Colon (tissue), 2 donors: ENCODE measurements around the gene KRT74.

Experiments used
- FAIRE-seq: peaks from 2 replicates; lab custom pipeline; 2012; peaks lifted over from hg19 to GRCh38; lab: Jason Lieb, UNC
- donor health status: control.
- donor health status: control.

KRT74 gene

DNA sequence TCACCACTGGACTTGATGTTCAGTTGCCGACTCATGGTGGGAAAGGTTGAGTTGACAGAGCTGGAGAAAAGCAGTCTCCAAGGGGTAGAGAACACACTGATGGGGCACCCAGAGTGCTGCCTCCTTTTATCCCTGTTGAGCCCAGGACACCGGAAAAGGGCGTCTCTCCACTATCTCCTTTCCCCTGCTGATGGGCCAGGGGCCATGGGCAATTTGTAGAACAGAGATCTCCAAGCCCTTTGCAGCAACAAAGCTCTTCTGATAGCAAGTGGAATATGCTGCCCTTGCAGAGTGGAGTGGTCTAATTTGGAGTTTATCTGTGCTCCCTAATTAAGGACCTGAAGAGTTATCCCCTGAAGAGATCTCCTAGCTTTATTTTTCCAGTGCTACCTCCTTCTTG is at the start of gene KRT74:
Gene KRT74 (minus strand): TSS at position 101 of the 400 bp plus-strand sequence. CDS start 66 bp downstream, at position 35.
- FAIRE-seq, result no peak

DNA sequence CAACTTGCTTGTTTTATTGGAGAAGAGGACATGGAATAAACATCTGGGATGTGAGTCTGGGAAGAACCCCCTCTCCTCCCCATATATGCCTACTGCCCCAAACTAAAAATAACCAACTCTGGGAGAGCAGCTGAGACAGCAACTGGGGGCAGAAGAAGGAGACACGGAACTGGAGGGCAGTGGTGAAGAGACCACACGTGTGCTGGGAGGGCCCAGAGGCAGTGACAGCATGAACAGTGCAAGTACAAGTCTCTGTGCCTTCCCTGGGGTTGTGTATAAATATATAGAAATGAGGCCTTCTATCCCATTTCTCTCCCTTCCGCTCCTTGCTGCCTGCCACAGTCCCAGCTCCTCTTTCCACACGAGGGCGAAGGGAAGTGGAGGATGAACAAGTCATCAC is 48.7 kb upstream of the KRT74 start:
- no peak for FAIRE-seq

DNA sequence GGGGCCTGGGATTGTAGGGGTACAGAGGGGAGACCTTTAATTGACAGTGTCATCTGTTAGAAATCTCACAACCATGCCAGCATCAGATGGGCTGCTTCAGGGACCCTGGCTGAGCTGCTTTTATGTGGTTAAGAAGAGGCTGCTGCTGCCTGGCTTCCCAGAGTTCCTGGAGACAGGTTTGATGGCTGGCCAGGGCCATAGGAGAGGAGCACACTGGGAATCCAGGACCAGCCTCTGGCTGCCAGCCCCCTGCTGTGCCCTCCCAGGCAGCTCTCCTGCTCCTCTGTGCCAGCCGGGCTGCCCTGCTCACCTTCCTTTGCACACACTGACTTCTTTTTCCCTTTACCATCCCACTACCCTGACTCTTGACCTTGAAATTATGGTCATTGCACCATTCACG is 45.2 kb upstream of the KRT74 start:
- no peak for FAIRE-seq

DNA sequence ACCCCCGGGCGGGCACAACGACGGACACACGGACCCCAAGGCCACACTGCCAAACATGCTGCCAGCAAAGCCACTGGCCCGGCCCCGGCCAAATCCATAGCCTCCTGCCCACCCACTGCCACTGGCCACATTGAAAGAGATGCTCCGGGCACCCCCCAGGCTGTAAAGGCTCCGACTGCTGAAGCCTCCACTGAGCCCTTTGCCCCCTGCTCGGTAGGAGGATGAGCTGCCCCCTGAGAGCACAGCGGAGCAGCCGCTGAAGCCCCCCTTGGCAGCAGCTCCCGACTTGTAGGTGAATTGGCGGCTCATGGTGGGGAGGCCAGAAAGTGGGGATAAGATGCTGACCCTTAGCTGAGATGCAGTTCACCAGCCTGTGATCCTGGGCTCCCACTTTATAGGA is 44.6 kb upstream of the KRT74 start, which contains the start of gene KRT73:
Gene KRT73 (minus strand): TSS at position 344 of the 400 bp plus-strand sequence. CDS start 35 bp downstream, at position 309.
- no peak for FAIRE-seq

DNA sequence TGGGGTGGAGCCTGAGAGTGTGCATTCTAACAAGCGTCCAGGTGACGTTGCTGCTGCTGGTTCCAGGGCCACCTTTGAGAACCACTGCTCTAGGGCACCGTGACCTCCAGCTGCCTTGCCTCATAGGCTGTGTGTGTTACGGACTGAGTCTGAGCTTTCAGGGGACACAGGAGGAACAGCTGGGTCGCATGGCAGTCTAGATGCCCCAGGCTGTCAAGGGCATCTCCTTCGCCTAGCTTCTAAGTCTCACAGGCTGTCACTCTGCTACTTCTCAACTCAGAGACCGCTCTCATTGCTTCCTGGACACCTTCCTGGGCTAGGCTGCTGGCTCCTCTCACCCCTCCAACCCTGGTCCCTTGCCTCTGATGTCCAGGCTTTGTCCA is 43.8 kb upstream of the KRT74 start:
- no peak for FAIRE-seq

DNA sequence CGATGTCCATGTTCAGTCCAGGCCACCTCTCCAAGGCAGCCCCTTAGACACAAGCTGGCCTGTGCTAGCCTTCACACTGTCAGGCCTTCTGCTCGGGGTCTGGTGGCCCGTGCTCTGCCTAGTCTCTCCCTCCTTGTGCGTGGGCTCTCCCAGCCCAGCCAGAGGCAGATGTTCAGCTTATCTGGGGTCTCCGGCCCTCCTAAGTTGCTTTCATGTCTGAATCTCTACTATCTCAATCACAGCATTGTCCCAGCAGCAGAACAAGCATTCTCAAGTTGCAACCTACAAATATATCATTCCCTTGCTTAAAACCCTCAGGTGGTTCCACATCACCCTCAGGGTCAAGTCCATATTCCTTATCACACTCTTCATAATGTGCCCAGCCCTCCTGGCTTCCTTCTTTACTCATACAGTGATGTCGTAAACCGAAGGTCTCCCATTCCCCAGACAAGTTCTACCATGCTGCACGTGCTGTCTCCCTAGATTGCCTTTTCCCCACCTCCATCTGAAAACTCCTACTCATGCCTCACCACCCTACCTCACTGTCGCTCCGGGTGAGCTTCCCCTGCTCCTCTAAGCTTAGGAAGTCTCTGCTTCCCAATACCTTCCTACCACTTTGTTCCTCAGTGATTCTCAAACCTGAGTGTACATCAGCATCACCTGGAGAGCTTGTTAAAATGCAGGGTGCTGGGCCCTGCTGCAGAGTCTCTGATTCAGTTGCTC is 43.2 kb upstream of the KRT74 start:
- FAIRE-seq, result no peak

DNA sequence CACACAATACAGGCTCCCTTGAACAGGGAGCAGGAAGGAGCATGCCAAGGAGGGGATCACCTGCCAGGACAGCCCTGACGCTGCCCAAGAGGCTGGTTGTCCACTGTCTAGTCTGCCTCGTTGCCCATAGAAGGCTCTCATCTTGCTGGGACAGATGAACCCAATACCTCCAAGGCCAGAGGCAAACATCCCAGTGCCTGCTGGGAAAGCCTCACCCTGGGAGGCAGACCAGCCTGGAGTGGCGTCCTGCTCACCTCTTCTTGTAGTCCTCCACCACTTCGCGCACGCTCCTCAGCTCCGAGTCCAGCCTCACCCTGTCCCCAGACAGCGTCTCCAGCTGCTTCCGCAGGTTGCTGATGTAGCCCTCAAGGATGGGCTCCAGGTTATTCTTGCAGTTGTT is 42.3 kb upstream of the KRT74 start:
- no peak for FAIRE-seq

DNA sequence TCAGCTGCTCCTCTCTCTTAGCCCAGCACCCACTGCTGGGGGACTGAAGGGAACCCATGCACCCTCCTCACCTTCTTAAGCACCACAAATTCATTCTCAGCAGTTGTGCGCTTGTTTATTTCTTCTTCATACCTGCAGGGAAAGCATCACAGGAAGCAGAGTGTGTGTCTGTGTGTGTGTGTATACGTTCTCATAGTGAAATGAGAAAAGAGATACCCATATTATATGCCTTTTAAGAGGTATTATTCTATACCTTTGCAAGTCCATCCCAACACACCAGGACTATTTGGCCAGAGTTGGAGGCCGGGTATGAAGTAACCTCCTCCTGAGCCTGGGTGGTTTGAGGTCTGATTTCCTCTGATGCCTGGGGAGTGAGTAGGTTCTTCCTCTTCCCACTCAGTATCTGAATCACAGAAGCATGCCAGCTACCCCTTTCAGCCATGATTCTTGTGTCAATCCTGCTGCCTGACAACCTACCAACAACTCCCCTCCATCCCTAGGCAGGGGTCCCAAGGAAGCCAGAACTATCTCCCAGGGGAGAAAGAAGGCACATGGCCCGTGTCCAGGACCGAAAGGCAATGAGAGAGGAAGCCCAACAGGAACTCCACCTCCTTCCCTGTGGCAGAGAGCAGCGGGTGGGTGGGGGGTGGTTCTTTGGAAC is 41.7 kb upstream of the KRT74 start:
- no peak for FAIRE-seq

DNA sequence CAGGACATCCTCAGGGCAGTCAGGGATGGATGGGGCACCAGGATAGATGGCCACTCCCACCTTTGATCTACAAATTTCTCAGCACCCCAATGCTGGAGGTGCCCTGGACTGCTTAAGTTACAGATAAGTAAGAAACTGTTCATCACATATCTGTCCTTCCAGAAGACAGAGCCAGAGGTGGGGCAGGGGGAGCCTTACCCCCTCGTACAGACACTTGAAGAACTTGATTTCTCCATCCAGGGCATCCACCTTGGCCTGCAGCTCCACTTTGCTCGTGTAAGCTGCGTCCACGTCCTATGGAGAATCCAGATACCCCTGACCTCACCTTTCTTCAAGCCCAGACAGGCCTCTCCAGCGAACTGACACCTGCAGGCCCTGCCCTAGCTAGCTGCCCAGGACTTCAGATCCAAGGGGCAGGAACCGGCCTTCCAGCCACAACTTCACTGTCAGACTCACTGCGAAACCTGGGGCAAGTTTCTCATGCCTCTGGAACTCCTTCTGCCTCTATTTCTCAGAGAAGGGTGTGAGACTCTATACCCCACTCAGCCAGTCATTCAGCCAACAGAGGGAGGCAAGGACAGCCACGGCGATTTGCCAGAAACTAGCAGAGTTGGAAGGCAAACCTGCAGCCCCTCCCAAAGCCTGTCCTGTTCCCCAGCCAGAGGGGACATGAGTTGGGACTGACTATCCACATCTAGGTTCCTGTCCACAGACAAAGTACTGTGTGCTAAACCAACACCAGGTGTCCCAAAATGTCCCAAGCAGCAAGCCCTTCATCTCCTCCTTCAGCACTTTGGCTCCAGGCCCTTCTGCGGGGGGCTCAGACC is 41.0 kb upstream of the KRT74 start:
- no peak for FAIRE-seq

DNA sequence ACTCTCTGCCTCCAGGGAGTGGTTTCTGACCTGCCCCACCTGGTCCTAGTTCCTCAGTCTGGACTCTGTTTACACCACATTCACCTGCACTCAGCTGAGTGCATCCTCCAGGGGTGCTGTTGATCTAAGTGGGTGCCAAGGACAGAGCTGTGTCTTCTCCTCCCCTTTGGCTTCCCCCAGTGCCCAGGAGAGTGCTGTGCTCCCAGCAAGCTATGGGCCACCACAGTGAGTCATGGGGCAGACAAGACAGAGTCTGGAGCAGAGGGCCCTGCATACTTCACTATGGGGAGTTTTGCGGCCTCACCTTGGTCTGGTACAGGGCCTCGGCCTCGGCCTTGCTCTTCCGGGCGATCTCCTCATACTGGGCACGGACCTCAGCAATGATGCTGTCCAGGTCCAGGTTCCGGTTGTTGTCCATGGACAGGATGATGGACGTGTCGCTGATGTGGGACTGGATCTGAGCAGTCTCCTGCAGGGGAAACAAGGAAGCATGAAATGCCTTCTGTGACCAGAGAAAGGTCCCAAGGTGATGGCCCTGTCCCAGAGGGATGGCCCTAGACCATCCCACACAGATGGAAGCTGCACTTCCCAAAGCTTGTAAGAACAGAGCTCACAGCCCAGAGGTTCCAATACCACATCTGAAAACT is 39.9 kb upstream of the KRT74 start:
- FAIRE-seq, result no peak

DNA sequence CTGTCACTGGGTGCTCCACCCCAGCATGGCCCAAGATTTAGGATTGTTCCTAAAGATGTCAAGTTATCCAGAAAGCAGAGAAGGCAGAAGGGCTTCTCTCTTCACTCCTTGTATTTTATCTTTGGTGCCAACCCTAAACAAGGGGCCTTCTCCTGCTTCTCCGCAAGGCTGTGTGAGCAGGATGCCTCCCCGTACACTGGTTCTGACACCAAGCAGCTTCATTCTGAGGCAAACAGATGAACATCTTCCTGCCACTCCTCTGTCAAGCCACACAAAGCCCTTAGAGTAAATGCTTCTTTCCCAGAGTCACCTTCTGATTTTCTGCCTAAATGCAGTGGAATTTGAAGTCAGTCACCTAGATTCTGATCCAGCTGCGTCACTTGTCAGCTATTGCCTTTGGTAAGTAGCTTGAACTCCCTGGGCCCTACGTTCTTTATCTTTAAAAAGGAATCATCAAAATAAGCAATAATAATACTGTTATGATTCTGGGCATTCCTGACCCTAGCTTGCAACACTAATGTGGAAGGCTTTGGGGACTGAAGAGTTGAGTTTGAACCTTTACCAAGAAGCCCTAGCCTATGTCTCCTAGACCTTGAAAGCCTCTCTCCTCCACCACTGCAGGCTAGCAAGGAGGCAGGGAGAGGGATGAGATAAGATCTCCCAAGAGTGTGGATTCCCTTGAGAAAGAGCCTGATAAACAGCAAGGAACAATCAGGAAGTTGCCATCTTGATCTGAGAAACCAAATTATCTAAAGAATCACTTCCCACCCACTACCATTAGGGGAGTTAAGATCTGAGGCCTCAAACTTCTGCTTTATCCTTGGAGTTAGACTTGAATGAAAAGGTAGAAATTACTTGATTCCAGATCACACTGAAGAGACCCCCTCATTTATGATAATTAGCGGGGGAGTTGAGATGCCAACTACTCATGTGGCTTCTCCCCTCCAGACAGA is 39.1 kb upstream of the KRT74 start:
- FAIRE-seq, result no peak

DNA sequence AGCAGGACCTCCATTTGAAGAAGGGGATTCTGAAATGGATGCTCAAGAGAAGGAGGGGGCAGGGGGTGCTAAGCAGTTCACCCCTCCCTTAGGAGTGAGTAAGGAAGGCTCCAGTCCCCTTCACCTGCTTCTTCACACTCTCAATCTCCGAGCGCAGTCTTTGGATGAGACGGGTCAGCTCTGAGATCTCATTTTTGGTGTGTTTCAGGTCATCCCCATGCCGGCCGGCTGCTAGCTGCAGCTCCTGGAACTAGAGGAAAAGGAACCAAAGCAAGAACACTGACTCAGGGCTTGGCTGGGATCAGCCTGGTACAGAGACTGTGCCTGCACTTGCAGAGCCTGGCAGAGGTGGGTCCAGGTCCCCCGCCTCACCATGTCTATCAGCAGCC is 37.4 kb upstream of the KRT74 start:
- FAIRE-seq, result no peak

DNA sequence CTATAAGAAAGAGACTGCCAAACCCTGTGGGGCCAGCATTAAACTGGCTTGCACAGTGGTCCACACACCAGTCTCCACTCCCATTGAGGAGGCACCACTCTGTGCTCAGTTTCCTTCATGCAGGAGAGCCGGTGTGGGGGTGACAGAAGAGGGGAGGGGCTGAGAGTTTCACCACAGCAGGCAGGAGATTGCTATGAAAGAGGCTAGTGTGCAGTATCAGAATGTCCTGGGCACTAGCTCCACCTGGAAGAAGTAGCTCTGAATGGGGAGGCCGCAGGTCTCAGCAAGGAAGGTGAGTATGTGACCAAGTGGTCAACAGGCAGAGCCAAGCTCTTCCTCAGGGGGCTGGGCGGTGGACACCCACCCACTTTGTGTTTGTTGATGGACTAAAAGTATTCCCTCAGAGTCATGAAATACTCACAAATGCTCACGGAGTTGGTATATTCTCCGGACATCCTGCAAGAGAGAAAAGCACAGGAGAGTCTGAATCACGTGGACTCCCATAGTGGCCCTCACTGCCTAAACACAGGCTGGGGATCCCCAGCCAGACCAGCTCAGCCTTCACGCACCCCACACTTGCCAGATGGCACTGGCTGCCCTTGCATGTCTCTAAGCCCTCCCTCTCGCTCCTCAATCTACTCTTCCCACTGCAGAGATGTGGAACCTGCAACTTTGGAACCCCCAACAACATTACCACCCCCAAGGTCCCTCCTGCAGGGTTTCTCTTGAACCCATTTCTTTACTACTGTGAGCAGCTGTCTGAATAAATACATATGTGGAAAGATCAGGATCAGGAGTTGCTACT is 35.4 kb upstream of the KRT74 start:
- no peak for FAIRE-seq

DNA sequence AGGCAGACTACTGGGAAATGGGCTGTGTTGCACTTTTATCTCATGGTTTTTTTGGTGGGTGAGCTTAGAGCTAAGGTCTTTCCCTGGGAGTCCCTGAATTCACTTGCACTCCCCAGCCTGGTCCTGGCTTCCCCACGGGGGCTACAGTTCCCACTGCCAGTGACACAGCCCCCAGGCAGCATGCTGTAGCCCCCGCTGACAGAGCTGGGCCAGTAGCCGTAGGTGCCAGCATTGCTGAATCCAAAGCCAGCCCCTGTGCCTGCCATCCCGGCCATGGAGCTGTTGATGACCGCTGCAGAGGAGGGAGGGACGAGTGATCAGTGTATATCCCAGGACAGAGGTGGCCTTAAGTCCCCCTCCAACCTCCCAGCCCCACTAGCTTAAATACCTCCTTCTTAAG is 34.5 kb upstream of the KRT74 start:
- FAIRE-seq, result no peak

DNA sequence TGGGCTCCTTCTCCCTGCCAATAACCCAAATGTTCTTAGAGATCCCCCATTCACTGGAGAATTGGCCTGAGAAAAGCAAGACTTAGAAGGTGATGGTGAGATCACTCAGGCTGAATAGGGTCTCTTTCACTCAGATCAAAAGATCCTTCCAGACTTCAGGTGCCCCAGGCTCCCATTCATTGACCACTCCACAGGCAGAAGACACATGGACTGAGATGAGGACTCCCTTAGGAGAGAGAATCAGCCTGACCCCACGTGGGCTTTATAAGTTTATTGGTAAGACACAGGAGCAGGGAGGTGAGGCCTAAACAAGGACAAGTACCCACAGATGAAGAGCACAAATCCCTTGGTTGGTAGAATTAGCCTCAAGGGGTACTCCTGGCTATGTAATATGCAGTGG is 33.7 kb upstream of the KRT74 start:
- FAIRE-seq, result no peak

DNA sequence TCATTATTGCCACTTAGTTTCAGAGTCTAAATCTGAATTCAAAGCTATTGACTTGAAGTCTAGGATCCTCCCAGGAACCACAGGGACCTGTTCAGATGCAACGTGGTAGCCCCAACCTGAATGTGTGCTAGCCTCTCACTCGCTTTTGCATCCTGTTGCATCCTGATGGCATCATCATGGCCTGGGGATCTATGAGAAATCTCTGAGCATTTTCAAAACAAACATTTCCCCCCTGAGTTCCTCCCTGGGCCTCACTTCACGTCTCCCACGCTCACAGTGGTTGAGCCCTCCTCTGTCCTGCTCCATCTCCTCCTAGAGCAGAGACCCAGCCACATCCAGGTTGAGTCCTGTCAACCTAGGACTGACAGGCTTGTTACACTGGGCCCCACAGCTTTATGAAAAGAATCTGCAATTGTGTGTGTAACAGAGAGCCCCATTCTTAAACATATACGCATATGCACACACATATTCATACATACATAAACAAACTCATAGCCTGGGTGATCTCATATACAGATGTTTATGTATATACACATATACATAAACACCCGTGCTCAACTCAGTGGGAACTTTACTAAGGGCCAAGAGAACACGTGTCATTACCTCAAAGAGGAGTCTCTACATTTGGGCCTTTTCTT is 33.1 kb upstream of the KRT74 start:
- no peak for FAIRE-seq

DNA sequence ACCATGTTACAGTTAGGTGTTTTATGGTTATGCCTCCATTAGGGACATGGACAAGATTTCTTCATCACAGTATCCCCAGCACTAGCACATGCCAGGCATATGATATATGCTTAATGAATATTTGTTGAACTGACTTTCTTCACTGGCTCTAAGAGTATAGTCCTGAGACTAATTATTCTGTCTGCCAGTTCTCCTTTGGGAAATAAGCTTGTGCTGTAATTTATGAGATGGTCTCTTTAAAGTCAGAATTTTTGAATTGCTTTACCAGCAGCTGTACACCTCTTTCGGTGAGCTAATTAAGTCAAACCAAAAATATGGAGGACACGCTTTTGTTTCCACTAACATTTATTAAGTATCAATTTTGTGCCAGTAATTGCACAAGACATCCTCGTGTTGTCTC is 32.5 kb upstream of the KRT74 start:
- no peak for FAIRE-seq

DNA sequence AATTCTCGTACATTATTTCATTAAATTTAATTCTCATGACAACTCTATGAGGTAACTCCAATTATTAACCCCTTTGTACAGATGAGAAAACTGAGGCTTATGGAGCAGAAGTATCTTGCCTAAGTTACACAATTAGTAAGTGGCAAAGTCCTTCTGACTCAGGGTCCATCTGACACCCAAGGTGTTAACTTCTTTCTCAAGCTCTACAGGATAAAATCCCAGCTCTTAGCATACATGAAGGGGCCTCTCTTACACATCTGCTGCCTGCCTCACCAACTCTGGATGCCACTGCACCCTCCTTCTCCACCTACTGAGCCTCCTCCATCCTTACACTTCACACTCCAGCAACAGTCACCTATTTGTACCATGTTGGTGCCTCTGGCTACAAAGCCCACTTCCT is 31.9 kb upstream of the KRT74 start:
- FAIRE-seq, result no peak

DNA sequence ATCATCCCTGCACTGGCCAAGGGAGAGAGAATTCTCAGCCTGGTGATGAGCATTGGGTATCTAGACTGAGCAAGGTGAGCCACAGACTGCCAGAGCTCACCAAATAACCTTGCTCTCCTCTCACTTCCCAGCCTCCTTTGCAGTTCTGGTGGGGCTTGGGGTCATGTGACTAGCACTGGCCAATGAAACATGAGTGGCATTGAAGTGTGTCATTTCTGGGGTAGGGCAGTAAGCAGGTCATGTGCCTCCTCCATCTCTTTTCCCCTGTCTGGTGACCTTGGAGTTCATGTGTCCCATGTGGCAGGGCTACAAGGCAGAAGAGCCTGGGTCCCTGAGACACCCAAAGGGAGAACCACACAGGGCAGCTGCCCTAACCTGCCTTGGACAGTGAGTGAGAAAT is 31.2 kb upstream of the KRT74 start:
- FAIRE-seq, result no peak

DNA sequence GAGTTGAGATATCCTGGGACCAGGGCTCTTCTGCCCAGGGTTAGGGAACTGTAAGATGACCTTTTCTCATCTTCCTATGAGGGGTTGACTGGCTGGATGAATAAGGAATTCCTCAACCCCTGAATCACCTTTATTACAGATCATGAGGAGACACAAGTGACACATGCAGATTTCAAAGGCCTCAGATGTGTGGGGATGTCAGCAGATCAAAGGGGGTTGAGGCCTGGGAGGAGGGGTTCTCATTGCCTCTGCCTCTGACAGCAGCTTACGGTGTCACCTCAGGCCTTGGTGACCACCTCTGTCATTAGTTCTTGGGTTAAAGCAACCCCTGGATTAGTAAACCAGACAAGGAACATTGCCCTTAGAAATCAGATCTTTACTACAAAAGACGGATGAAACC is 29.7 kb upstream of the KRT74 start:
- FAIRE-seq, result no peak
